Cerebellar nuclear complex (tissue), 1 donor: Measurements from ENCODE around the gene PCDHA13.
"Not testable (repeated sequence)": the region's sequence is repeated elsewhere in the genome, so short reads cannot be mapped to it uniquely, and the experiment has no call there.

Experiments
- DNase-seq, 2 experiments: peaks; one replicate each; lab custom pipeline; 2025; lab: John Stamatoyannopoulos, UW

Gene PCDHA13

DNA sequence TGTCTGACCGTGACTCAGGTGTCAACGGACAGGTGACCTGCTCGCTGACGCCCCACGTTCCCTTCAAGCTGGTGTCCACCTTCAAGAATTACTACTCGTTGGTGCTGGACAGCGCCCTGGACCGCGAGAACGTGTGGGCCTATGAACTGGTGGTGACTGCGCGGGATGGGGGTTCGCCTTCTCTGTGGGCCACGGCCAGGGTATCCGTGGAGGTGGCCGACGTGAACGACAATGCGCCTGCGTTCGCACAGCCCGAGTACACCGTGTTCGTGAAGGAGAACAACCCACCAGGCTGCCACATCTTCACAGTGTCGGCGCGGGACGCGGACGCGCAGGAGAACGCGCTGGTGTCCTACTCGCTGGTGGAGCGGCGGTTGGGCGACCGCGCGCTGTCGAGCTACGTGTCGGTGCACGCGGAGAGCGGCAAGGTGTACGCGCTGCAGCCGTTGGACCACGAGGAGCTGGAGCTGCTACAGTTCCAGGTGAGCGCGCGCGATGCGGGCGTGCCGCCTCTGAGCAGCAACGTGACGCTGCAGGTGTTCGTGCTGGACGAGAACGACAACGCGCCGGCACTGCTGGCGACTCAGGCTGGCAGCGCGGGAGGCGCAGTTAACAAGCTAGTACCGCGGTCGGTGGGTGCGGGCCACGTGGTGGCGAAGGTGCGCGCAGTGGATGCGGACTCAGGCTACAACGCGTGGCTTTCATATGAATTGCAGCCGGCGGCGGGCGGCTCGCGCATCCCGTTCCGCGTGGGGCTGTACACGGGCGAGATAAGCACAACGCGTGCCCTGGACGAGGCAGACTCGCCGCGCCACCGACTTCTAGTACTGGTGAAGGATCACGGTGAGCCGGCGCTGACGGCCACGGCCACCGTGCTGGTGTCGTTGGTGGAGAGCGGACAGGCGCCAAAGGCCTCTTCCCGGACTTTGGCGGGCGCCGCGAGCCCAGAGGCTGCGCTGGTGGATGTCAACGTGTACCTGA lies 11.4 kb upstream of the PCDHA13 start:
- DNase-seq: no peak

DNA sequence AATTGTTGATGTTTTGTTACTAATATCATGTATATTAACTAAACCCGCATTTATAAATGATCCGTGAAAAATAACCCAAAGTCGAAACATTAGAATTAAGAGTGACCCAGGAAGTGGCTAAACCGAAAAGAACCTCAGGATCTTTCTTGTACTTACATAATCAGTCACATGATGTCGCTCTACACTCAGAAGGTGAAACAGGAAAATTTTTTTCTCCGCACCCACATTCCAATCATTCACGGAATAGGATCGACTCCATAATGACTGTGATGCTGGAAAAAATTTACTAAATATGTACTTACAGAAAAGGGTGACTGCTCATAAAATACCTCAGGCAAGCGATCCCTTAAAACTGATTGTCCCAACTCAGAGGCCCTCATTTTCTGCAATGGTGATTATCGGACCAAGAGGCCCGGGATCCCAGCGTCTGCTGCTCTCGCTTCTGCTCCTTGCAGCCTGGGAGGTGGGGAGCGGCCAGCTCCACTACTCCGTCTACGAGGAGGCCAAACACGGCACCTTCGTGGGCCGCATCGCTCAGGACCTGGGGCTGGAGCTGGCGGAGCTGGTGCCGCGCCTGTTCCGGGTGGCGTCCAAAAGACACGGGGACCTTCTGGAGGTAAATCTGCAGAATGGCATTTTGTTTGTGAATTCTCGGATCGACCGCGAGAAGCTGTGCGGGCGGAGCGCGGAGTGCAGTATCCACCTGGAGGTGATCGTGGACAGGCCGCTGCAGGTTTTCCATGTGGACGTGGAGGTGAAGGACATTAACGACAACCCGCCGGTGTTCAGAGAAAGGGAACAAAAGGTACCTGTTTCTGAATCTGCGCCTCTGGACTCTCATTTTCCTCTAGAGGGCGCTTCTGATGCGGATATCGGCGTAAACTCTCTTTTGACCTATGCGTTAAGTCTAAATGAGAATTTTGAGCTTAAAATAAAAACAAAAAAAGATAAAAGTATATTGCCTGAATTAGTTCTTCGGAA lies 6.5 kb upstream of the PCDHA13 start, which contains the start of gene PCDHA12:
Gene PCDHA12, plus strand, starts transcription at position 224 of the 981 bp plus-strand sequence. Its CDS starts 165 bp downstream, at position 389.
- DNase-seq: no peak

- DNase-seq: not testable (repeated sequence)
Measured at GRCh38 chr5:140876541-140877261, 5.2 kb upstream of the PCDHA13 start.

GRCh38 chr5:140877262-140877581 lies 4.7 kb upstream of the PCDHA13 start:
- no peak for DNase-seq

- no peak for DNase-seq
Measured at GRCh38 chr5:140882591-140882899, 621 bp downstream of the PCDHA13 start.

DNA sequence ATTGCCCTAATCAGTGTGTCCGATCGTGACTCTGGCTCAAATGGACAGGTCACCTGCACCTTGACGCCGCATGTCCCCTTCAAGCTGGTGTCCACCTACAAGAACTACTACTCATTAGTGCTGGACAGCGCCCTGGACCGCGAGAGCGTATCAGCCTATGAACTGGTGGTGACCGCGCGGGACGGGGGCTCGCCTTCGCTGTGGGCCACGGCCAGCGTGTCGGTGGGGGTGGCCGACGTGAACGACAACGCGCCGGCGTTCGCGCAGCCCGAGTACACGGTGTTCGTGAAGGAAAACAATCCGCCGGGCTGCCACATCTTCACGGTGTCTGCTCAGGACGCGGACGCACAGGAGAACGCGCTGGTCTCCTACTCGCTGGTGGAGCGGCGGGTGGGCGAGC lies 1.4 kb downstream of the PCDHA13 start:
- no peak for DNase-seq

DNA sequence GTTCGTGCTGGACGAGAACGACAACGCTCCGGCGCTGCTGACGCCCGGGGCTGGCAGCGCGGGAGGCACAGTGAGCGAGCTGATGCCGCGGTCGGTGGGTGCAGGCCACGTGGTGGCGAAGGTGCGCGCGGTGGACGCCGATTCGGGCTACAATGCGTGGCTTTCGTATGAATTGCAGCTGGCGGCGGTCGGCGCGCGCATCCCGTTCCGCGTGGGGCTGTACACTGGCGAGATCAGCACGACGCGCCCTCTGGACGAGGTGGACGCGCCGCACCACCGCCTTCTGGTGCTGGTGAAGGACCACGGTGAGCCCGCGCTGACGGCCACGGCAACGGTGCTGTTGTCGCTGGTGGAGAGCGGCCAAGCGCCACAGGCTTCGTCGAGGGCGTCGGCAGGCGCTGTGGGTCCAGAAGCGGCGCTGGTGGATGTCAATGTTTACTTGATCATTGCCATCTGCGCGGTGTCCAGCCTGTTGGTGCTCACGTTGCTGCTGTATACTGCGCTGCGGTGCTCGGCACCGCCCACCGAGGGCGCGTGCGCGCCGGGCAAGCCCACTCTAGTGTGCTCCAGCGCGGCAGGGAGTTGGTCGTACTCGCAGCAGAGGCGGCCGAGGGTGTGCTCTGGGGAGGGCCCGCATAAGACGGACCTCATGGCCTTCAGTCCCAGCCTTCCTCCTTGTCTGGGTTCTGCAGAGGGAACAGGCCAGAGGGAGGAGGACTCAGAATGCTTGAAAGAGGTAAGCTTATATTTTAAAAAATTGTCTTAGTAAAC lies 2.2 kb downstream of the PCDHA13 start:
- no peak for DNase-seq

- DNase-seq: no peak
Measured at GRCh38 chr5:140916325-140916724, 34.4 kb downstream of the PCDHA13 start.

GRCh38 chr5:140923601-140924000 lies 41.7 kb downstream of the PCDHA13 start:
- no peak for DNase-seq

DNA sequence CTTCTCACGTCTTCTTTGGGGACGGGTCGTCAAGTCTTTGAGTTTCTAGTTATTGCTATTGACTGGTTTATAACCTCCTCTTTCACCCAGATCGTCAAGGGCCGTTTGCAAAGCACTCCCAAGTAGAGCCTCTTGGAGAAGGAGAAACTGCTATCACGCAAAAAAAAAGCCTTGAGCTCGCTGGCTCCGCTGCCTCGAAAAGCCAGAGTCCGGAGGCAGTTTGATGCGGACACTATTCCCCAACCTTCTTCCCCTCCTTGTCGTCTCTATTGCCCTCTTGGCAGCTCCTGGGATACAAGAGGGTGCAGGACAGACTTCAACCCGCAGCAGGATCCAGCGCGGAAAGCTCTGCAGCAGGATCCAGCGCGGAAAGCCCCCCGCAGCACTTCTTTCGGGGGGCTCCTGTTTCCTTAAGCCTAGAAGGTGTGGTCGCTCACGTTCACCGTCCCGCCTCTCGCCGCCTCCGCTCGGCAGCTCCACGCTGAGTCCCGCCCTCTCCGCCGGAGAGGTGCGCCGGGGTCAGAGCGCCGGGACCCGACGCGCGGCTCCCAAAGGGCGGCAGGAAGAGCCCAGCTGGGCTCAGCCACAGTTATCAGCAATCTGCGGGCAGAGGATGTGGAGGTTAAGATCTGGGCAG lies 44.0 kb downstream of the PCDHA13 start, which contains the start of gene PCDHAC1:
Gene PCDHAC1, plus strand, starts transcription at position 494 of the 637 bp plus-strand sequence. CDS start 594 bp downstream, outside the sequence.
- no peak for DNase-seq

- DNase-seq: peak in 1 of 2 experiments; percentile 49
Measured at GRCh38 chr5:140926443-140927227, 44.7 kb downstream of the PCDHA13 start.

GRCh38 chr5:140927228-140927573 lies 45.3 kb downstream of the PCDHA13 start:
- DNase-seq: no peak
